Panc1 (cell line): Measurements from ENCODE around the gene RIC8B. TPM values are rescaled to one million over a fixed set of nuclear protein-coding genes. Genes with fewer than 3 reads are reported as not detected.

ENCODE experiments used
- ATAC-seq: fragments of 200-7000 bp; cut with Tn5 transposase; 2 replicates; pipeline ENCODE4 v1.9.1; 2020; ENCODE audit warnings: mild to moderate bottlenecking, moderate library complexity
- BruUV-seq: library from RNA; stranded (reverse); fragments of 400-500 nt; replicated peaks from 2 replicates; lab custom pipeline; 2021; lab: Mats Ljungman, UMichigan
- CTCF ChIA-PET: fragments of 300-600 bp; sonication (Branson Sonifier 250); formaldehyde crosslinking; loops from one replicate; lab custom pipeline; 2022; ENCODE audit warnings: antibody characterized with exemption; lab: Charles Lee
- POLR2A ChIA-PET: fragments of 300-600 bp; sonication (Branson Sonifier 250); formaldehyde crosslinking; loops from one replicate; lab custom pipeline; 2022; ENCODE audit warnings: antibody characterized with exemption; lab: Charles Lee
- DNase-seq: peaks from one replicate; pipeline ENCODE4 v3.0.0-alpha.2; 2010; ENCODE audit warnings: low read depth, low spot score
- H3K27ac ChIP-seq: 2 replicates; pipeline ENCODE4 v1.5.1; 2011; ENCODE audit warnings: mild to moderate bottlenecking, low read length, inconsistent platforms
- H3K27me3 ChIP-seq: fragments of 200-500 bp; sonication (Bioruptor generic); 2 replicates; pipeline ENCODE4 v1.6.0; 2014; ENCODE audit warnings: low read length, inconsistent platforms; ENCODE audit not compliant: control insufficient read depth, insufficient read depth
- H3K36me3 ChIP-seq: fragments of 200-500 bp; sonication (Bioruptor generic); 2 replicates; pipeline ENCODE4 v1.5.1; 2014; ENCODE audit warnings: inconsistent platforms, mild to moderate bottlenecking, low read length, moderate library complexity; ENCODE audit not compliant: control insufficient read depth, insufficient read depth
- H3K4me1 ChIP-seq: 2 replicates; pipeline ENCODE4 v1.5.1; 2011; ENCODE audit warnings: inconsistent platforms, mild to moderate bottlenecking, low read length, moderate library complexity; ENCODE audit not compliant: control insufficient read depth, insufficient read depth
- H3K4me3 ChIP-seq, 2 experiments: 2 replicates each; pipeline ENCODE4 v1.5.1; 2011 to 2012; ENCODE audit warnings: low read depth in 2 of 2, low read length in 2 of 2, mild to moderate bottlenecking in 2 of 2, inconsistent platforms in 1 of 2, moderate library complexity in 1 of 2
- H3K9me3 ChIP-seq: fragments of 200-500 bp; sonication (Bioruptor generic); 2 replicates; pipeline ENCODE4 v1.5.1; 2014; ENCODE audit warnings: low read depth, mild to moderate bottlenecking, inconsistent platforms, low read length, moderate library complexity; ENCODE audit not compliant: control insufficient read depth, insufficient read depth
- POLR2AphosphoS5 ChIP-seq: IDR thresholded peaks from 2 replicates; pipeline ENCODE4 v1.6.1; 2012; ENCODE audit warnings: mild to moderate bottlenecking, low read depth, low read length, moderate library complexity
- SIN3A ChIP-seq: IDR thresholded peaks from 2 replicates; pipeline ENCODE4 v1.6.1; 2012; ENCODE audit warnings: low read depth, mild to moderate bottlenecking, low read length, moderate library complexity, borderline replicate concordance; ENCODE audit not compliant: insufficient read depth
- TCF7L2 ChIP-seq: IDR thresholded peaks from 2 replicates; pipeline ENCODE4 v1.6.1; 2011; ENCODE audit warnings: mild to moderate bottlenecking, low read depth, low read length, inconsistent platforms
- in situ Hi-C: cut with HindIII; loops from 2 replicates; pipeline ENCODE4 v1.10.0; 2016; ENCODE audit warnings: low sequenced_read_pairs, low pct_unique_long_range_greater_than_20kb
- intact Hi-C: fragments of 100-400 bp; cut with micrococcal nuclease; formaldehyde crosslinking; loops from one replicate; pipeline ENCODE4 v1.10.0; 2022; ENCODE audit not compliant: unreplicated experiment
- total RNA-seq: library from RNA; stranded (reverse); gene quantifications from one replicate; pipeline ENCODE4 v1.2.1, GENCODE V29; 2021; ENCODE audit not compliant: unreplicated experiment
- TF ChIP-seq, protein P1 (sequence below): fragments of 450-650 bp; IDR thresholded peaks from 2 replicates; pipeline ENCODE4 v1.5.1; 2017; ENCODE audit warnings: mild to moderate bottlenecking
- TF ChIP-seq, protein P2 (sequence below), 2 experiments: IDR thresholded peaks; 2 replicates each; pipeline ENCODE4 v1.6.1; 2011 to 2012; ENCODE audit warnings: low read depth in 2 of 2, control low read depth in 1 of 2, low read length in 1 of 2, mild to moderate bottlenecking in 1 of 2, moderate library complexity in 1 of 2; ENCODE audit not compliant: insufficient read depth in 1 of 2

The RIC8B gene
- total RNA-seq, 1 experiment from 2014 or later, result 16.1 TPM

DNA sequence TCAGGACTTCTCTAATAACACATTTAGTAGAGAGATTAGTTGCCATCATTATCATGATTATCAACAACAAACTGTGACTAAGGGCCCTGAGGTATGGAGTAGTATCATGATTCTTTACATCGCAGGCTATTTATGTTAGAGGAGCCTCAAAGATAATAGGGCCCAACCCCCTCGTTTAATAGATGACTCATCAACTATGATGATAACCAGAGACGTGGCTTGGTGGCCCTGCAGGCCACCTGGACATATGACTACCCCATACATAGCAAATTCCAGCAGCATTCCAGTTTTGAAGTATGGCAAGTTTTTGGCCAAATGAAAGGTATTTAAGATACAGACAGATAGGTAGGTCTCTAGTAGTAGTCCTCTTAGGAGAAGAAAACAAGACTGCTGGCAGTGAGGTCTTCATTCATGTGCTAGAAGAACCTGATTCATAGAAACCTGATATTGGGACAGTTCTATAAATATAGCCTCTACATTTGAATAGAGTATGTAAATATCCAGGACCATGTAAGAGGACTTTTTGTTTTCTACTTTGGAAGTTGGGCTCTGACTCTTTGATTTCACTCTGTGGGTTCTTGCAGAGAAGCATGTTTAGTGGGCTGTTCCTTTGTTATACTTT is 5.6 kb downstream of the RIC8B start:
- H3K4me1 ChIP-seq, result peaks cover 9% of the 10 kb centered on the region
- no TSS peak for BruUV-seq
- no peaks in the 10 kb centered on the region for H3K27me3 ChIP-seq
- peaks cover under 1% of the 10 kb centered on the region for H3K36me3 ChIP-seq
- ATAC-seq, result no peak
- POLR2A ChIA-PET, result no interaction called here
- intact Hi-C loops, result no loop called here
- CTCF ChIA-PET, result no interaction called here
- no peak for DNase-seq
- H3K9me3 ChIP-seq, result no peaks in the 10 kb centered on the region
- no peak overlapping the region for H3K4me3 ChIP-seq
- in situ Hi-C loops, result no loop called here
- TF ChIP-seq TCF7L2, result no peak
- TF ChIP-seq, protein P1, sequence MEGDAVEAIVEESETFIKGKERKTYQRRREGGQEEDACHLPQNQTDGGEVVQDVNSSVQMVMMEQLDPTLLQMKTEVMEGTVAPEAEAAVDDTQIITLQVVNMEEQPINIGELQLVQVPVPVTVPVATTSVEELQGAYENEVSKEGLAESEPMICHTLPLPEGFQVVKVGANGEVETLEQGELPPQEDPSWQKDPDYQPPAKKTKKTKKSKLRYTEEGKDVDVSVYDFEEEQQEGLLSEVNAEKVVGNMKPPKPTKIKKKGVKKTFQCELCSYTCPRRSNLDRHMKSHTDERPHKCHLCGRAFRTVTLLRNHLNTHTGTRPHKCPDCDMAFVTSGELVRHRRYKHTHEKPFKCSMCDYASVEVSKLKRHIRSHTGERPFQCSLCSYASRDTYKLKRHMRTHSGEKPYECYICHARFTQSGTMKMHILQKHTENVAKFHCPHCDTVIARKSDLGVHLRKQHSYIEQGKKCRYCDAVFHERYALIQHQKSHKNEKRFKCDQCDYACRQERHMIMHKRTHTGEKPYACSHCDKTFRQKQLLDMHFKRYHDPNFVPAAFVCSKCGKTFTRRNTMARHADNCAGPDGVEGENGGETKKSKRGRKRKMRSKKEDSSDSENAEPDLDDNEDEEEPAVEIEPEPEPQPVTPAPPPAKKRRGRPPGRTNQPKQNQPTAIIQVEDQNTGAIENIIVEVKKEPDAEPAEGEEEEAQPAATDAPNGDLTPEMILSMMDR, result no peak
- TF ChIP-seq, protein P2, sequence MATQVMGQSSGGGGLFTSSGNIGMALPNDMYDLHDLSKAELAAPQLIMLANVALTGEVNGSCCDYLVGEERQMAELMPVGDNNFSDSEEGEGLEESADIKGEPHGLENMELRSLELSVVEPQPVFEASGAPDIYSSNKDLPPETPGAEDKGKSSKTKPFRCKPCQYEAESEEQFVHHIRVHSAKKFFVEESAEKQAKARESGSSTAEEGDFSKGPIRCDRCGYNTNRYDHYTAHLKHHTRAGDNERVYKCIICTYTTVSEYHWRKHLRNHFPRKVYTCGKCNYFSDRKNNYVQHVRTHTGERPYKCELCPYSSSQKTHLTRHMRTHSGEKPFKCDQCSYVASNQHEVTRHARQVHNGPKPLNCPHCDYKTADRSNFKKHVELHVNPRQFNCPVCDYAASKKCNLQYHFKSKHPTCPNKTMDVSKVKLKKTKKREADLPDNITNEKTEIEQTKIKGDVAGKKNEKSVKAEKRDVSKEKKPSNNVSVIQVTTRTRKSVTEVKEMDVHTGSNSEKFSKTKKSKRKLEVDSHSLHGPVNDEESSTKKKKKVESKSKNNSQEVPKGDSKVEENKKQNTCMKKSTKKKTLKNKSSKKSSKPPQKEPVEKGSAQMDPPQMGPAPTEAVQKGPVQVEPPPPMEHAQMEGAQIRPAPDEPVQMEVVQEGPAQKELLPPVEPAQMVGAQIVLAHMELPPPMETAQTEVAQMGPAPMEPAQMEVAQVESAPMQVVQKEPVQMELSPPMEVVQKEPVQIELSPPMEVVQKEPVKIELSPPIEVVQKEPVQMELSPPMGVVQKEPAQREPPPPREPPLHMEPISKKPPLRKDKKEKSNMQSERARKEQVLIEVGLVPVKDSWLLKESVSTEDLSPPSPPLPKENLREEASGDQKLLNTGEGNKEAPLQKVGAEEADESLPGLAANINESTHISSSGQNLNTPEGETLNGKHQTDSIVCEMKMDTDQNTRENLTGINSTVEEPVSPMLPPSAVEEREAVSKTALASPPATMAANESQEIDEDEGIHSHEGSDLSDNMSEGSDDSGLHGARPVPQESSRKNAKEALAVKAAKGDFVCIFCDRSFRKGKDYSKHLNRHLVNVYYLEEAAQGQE (IDR thresholded peaks at IDR 0.05; ENCODE audit: insufficient read depth in 1 of 2, low read depth in 2 of 2, low read length in 1 of 2), result no peak
- no peak for TF ChIP-seq POLR2AphosphoS5
- H3K27ac ChIP-seq, result no peak overlapping the region

DNA sequence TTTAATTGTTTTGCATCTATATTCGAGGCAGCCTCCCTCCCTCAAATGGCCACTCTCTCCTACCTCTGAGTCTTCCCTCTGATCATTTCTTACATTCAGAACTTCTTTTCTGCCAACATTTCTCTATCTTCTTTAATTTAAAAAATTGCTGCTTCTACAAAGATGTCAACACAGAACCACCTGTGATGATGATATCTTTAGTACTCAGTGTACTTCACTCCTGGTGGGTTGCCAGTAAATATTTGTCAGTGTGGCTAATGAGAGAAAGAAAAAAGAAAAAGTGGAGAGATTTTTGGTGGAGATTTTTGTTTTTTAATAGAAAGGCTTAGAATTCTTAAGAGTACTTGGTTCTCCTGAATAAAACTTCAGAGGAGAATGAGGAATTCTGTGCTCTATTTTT is 8.1 kb downstream of the RIC8B start:
- POLR2A ChIA-PET, result no interaction called here
- Histone ChIP-seq H3K27me3 (no peaks in the 10 kb centered on the region), H3K4me1 (no peaks in the 10 kb centered on the region; the same call in none of the 2 replicates), H3K4me3 (no peak overlapping the region), H3K9me3 (no peaks in the 10 kb centered on the region), H3K36me3 (no peaks in the 10 kb centered on the region; the same call in 1 of the 2 replicates), H3K27ac (no peak overlapping the region)
- no peak for ATAC-seq
- no peak for DNase-seq
- TF ChIP-seq TCF7L2 (no peak), POLR2AphosphoS5 (no peak), SIN3A (no peak)
- TF ChIP-seq, protein P2 (IDR thresholded peaks at IDR 0.05; ENCODE audit: insufficient read depth in 1 of 2, low read depth in 2 of 2, low read length in 1 of 2), result no peak
- TF ChIP-seq, protein P1, result no peak
- CTCF ChIA-PET, result no interaction called here
- intact Hi-C loops (no loop called here), in situ Hi-C loops (no loop called here)
- BruUV-seq, result no TSS peak
